HepG2 (cell line): Measurements from ENCODE around the gene TMEM141. TPM values are rescaled to one million over a fixed set of nuclear protein-coding genes. Genes with fewer than 3 reads are reported as not detected.

Experiments used
- CENPX ChIP-seq: sonication (generic); formaldehyde crosslinking; IDR thresholded peaks from 2 replicates; pipeline ENCODE4 v1.9.0; 2021; ENCODE audit warnings: mild to moderate bottlenecking, missing genetic modification reagents, moderate library complexity
- ETV5 ChIP-seq: IDR thresholded peaks from 2 replicates; pipeline ENCODE4 v1.6.1; 2018; ENCODE audit warnings: missing biosample characterization, missing genetic modification reagents, inconsistent platforms, borderline replicate concordance
- FOXM1 ChIP-seq: sonication (generic); formaldehyde crosslinking; IDR thresholded peaks from 2 replicates; pipeline ENCODE4 v1.5.0; 2020; ENCODE audit warnings: missing genetic modification reagents
- HMGXB3 ChIP-seq: sonication (generic); formaldehyde crosslinking; IDR thresholded peaks from 2 replicates; pipeline ENCODE4 v1.4.0; 2020; ENCODE audit warnings: missing genetic modification reagents, borderline replicate concordance
- IKZF1 ChIP-seq: fragments of 450-650 bp; IDR thresholded peaks from 2 replicates; pipeline ENCODE4 v1.7.1; 2016
- JDP2 ChIP-seq: sonication (generic); formaldehyde crosslinking; IDR thresholded peaks from 2 replicates; pipeline ENCODE4 v1.8.1; 2022; ENCODE audit warnings: missing genetic modification reagents, borderline replicate concordance
- LCORL ChIP-seq, 2 experiments: fragments of 450-650 bp in 1 of 2; sonication (generic) in 1 of 2; formaldehyde crosslinking in 1 of 2; IDR thresholded peaks; 2 replicates each; pipeline versions ENCODE4 v1.5.0 to v1.6.1; 2017 to 2020; ENCODE audit warnings: antibody characterized with exemption in 1 of 2, missing genetic modification reagents in 1 of 2
- MYC ChIP-seq: sonication (generic); formaldehyde crosslinking; IDR thresholded peaks from 2 replicates; pipeline ENCODE4 v1.9.0; 2021; ENCODE audit warnings: missing genetic modification reagents, borderline replicate concordance
- PAWR ChIP-seq: sonication (generic); formaldehyde crosslinking; IDR thresholded peaks from 2 replicates; pipeline ENCODE4 v1.4.0; 2020; ENCODE audit warnings: missing genetic modification reagents, mild to moderate bottlenecking, borderline replicate concordance
- RFXAP ChIP-seq: sonication (generic); formaldehyde crosslinking; IDR thresholded peaks from 2 replicates; pipeline ENCODE4 v1.4.0; 2020; ENCODE audit warnings: missing genetic modification reagents, borderline replicate concordance
- TCF7 ChIP-seq: sonication (generic); IDR thresholded peaks from 2 replicates; pipeline ENCODE4 v1.6.1; 2016; ENCODE audit warnings: antibody characterized with exemption, low read depth
- ZNF605 ChIP-seq: sonication (generic); formaldehyde crosslinking; IDR thresholded peaks from 2 replicates; pipeline ENCODE4 v1.8.0; 2022; ENCODE audit warnings: mild to moderate bottlenecking, missing genetic modification reagents
- ZNF639 ChIP-seq: conservative IDR thresholded peaks from 2 replicates; pipeline ENCODE4 v1.6.1; 2018; ENCODE audit warnings: missing genetic modification reagents
- ZNF740 ChIP-seq: sonication (generic); formaldehyde crosslinking; IDR thresholded peaks from 2 replicates; pipeline ENCODE4 v1.4.0; 2020; ENCODE audit warnings: missing genetic modification reagents
- ZNF768 ChIP-seq: sonication (generic); formaldehyde crosslinking; IDR thresholded peaks from 2 replicates; pipeline ENCODE4 v1.4.0; 2020; ENCODE audit warnings: missing genetic modification reagents
- ZNF780A ChIP-seq: sonication (generic); formaldehyde crosslinking; IDR thresholded peaks from 2 replicates; pipeline ENCODE4 v1.8.0; 2022; ENCODE audit warnings: mild to moderate bottlenecking, missing genetic modification reagents, moderate library complexity
- polyA plus RNA-seq, 8 experiments: library from polyadenylated mRNA; depleted of rRNA in 3 of 8; stranded (reverse) in 7 of 8; unstranded in 1 of 8; fragments of >200 nt; fragmentation: Illumina TruSeq in 4 of 8; extraction: Trizol in 4 of 8; gene quantifications; 2 replicates each; pipeline versions ENCODE4 v1.2.1 to v1.2.3, GENCODE V29; 2011 to 2016; ENCODE audit warnings: low read depth in 4 of 8, missing spikeins in 1 of 8, mixed read lengths in 1 of 8; ENCODE audit not compliant: insufficient read depth in 1 of 8
- total RNA-seq, 5 experiments: library from RNA; depleted of rRNA; stranded (reverse); fragments of >200 nt; fragmentation: Illumina TruSeq; extraction: Trizol; gene quantifications; 2 replicates each; pipeline ENCODE4 v1.2.3, GENCODE V29; 2016; ENCODE audit warnings: low read depth in 1 of 5
- TF ChIP-seq, protein P1 (sequence below): sonication (generic); formaldehyde crosslinking; IDR thresholded peaks from 2 replicates; pipeline ENCODE4 v1.4.0; 2020; ENCODE audit warnings: missing genetic modification reagents
- TF ChIP-seq, protein P2 (sequence below): IDR thresholded peaks from 2 replicates; pipeline ENCODE4 v1.6.1; 2016; ENCODE audit warnings: low read depth, control low read depth

The TMEM141 gene
- total and polyA plus RNA-seq, 2 of the 13 experiments (the other 11 are each of a cell fraction or from before 2014, with no cell fraction given) = 81.0 to 202 TPM

GRCh38 chr9:136791516-136792276, 552 bp downstream of the TMEM141 start (continued):
- TF ChIP-seq TCF7 (no peak), ZNF639 (no peak), JDP2 (no peak), ETV5 (CRISPR knock-in tag) (no peak), MYC (CRISPR knock-in tag) (0 out of 2 replicates have a peak, but pooled peaks have one; percentile 60), PAWR (CRISPR knock-in tag) (no peak), ZNF780A (no peak), IKZF1 (no peak), RFXAP (no peak), ZNF768 (CRISPR knock-in tag) (no peak), ZNF605 (CRISPR knock-in tag) (peak; percentile 68), CENPX (CRISPR knock-in tag) (no peak), ZNF740 (CRISPR knock-in tag) (no peak), FOXM1 (0 out of 2 replicates have a peak, but pooled peaks have one; percentile 24), LCORL (IDR thresholded peaks at IDR 0.05) (no peak), LCORL (CRISPR knock-in tag; IDR thresholded peaks at IDR 0.05) (peak; percentile 60), HMGXB3 (CRISPR knock-in tag) (no peak)
- TF ChIP-seq, protein P1, sequence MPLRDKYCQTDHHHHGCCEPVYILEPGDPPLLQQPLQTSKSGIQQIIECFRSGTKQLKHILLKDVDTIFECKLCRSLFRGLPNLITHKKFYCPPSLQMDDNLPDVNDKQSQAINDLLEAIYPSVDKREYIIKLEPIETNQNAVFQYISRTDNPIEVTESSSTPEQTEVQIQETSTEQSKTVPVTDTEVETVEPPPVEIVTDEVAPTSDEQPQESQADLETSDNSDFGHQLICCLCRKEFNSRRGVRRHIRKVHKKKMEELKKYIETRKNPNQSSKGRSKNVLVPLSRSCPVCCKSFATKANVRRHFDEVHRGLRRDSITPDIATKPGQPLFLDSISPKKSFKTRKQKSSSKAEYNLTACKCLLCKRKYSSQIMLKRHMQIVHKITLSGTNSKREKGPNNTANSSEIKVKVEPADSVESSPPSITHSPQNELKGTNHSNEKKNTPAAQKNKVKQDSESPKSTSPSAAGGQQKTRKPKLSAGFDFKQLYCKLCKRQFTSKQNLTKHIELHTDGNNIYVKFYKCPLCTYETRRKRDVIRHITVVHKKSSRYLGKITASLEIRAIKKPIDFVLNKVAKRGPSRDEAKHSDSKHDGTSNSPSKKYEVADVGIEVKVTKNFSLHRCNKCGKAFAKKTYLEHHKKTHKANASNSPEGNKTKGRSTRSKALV = no peak
- TF ChIP-seq, protein P2, sequence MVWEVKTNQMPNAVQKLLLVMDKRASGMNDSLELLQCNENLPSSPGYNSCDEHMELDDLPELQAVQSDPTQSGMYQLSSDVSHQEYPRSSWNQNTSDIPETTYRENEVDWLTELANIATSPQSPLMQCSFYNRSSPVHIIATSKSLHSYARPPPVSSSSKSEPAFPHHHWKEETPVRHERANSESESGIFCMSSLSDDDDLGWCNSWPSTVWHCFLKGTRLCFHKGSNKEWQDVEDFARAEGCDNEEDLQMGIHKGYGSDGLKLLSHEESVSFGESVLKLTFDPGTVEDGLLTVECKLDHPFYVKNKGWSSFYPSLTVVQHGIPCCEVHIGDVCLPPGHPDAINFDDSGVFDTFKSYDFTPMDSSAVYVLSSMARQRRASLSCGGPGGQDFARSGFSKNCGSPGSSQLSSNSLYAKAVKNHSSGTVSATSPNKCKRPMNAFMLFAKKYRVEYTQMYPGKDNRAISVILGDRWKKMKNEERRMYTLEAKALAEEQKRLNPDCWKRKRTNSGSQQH (CRISPR knock-in tag) = no peak; the same call in 1 of the 2 replicates
